Measurements from ENCODE around the gene PAWR.

- TF ChIP-seq SP1 (CRISPR knock-in tag; IDR thresholded peaks at IDR 0.05), result no peak
- TF ChIP-seq MYC (IDR thresholded peaks at IDR 0.05; ENCODE audit: low read depth, low read length), result no peak
- no peak for TF ChIP-seq MYC (CRISPR knock-in tag; IDR thresholded peaks at IDR 0.05; ENCODE audit: borderline replicate concordance, low read depth)
- no peak for TF ChIP-seq POLR2A (conservative IDR thresholded peaks at IDR 0.05)
- no peak for TF ChIP-seq SMC3 (conservative IDR thresholded peaks at IDR 0.05; ENCODE audit: insufficient read depth, low read depth, low read length)
- no peak for TF ChIP-seq PREB (CRISPR knock-in tag; IDR thresholded peaks at IDR 0.05)
- no peak for TF ChIP-seq CTCF (IDR thresholded peaks at IDR 0.05 in 2 of 3, conservative IDR thresholded peaks at IDR 0.05 in 1 of 3; ENCODE audit: insufficient read depth in 2 of 3, low read depth in 1 of 3, low read length in 3 of 3)
- TF ChIP-seq TAF1 (IDR thresholded peaks at IDR 0.05; ENCODE audit: control insufficient read depth, extremely low read depth, insufficient read depth, low read length, severe bottlenecking), result no peak
- no peak for TF ChIP-seq TEAD4 (IDR thresholded peaks at IDR 0.05; ENCODE audit: low read length)
- TF ChIP-seq TEAD4 (CRISPR knock-in tag; IDR thresholded peaks at IDR 0.05; ENCODE audit: borderline replicate concordance), result no peak
- no peak for TF ChIP-seq CBX3 (IDR thresholded peaks at IDR 0.05; ENCODE audit: borderline replicate concordance in 1 of 2, low read length in 2 of 2)
- no peak for TF ChIP-seq PML (IDR thresholded peaks at IDR 0.05; ENCODE audit: low read length)
- TF ChIP-seq MAZ (CRISPR knock-in tag; conservative IDR thresholded peaks at IDR 0.05 in 1 of 2, IDR thresholded peaks at IDR 0.05 in 1 of 2), result no peak
These were observed 1.2 kb downstream of the PAWR start for GRCh38 chr12:79689477-79690141.

All from K562 (cell line).